NT2/D1 (cell line): ENCODE measurements around the gene SPRR3.

Experiments used
- YY1 ChIP-seq: IDR thresholded peaks from 2 replicates; pipeline ENCODE4 v1.6.1; 2011; ENCODE audit not compliant: insufficient read length, insufficient read depth
- ZNF274 ChIP-seq: IDR thresholded peaks from 2 replicates; pipeline ENCODE4 v1.6.1; 2011; ENCODE audit warnings: mild to moderate bottlenecking, low read depth, low read length

DNA sequence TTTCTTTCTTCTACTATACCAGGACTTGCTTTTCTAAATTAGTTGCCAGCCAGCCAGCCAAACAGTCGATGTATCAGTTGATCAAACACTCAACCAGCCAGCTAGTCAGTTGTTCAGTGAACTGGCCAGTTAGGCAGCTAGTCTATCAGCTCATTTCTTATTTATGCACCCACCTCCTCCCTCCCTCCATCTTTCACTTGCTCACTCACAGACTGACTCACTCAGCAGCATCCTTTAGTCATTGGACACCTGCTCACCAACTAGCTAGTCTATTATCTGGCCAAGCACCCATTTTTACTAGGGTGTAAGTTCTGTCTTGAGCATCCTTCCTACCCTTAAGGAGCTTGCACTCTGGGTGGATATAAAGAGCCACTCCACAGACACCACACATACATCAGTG is 37.0 kb upstream of the SPRR3 start:
- no peak for TF ChIP-seq YY1
- TF ChIP-seq ZNF274 = no peak
